Endodermal cell (in vitro differentiated cells): ENCODE data around the gene FAM210A. TPM values are rescaled to one million over a fixed set of nuclear protein-coding genes. Genes with fewer than 3 reads are reported as not detected.

Source experiments
- DNase-seq: peaks from one replicate; pipeline ENCODE4 v3.0.0-alpha.2; 2017
- H3K27ac ChIP-seq: 2 replicates; pipeline ENCODE4 v1.5.1; 2013; ENCODE audit warnings: mild to moderate bottlenecking, low read depth, low read length, moderate library complexity
- H3K27me3 ChIP-seq: 2 replicates; pipeline ENCODE4 v1.6.1; 2013; ENCODE audit warnings: mild to moderate bottlenecking, low read length, moderate library complexity; ENCODE audit not compliant: insufficient read depth, control insufficient read depth, poor library complexity, severe bottlenecking
- H3K36me3 ChIP-seq: 2 replicates; pipeline ENCODE4 v1.7.0; 2013; ENCODE audit warnings: mild to moderate bottlenecking, low read length, moderate library complexity; ENCODE audit not compliant: control insufficient read depth, insufficient read depth
- H3K4me1 ChIP-seq: one replicate; pipeline ENCODE4 v1.7.0; 2013; ENCODE audit warnings: low read length; ENCODE audit not compliant: control insufficient read depth, insufficient read depth
- H3K4me3 ChIP-seq: 2 replicates; pipeline ENCODE4 v1.5.1; 2013; ENCODE audit warnings: mild to moderate bottlenecking, low read length, moderate library complexity
- H3K9ac ChIP-seq: 2 replicates; pipeline ENCODE4 v1.6.1; 2013; ENCODE audit warnings: mild to moderate bottlenecking, low read length, moderate library complexity; ENCODE audit not compliant: poor library complexity, severe bottlenecking; ENCODE audit errors: extremely low read depth
- H3K9me3 ChIP-seq: 2 replicates; pipeline ENCODE4 v1.6.1; 2013; ENCODE audit warnings: mild to moderate bottlenecking, low read length, moderate library complexity; ENCODE audit not compliant: control insufficient read depth
- H3K27ac Mint-ChIP-seq: 2 replicates; pipeline ENCODE4 v1.8.0; 2020; ENCODE audit warnings: mixed read lengths
- H3K27me3 Mint-ChIP-seq: 2 replicates; pipeline ENCODE4 v1.8.0; 2021; ENCODE audit warnings: mild to moderate bottlenecking, mixed read lengths; ENCODE audit not compliant: insufficient read depth
- H3K36me3 Mint-ChIP-seq: 2 replicates; pipeline ENCODE4 v1.8.0; 2020; ENCODE audit warnings: low read depth, mixed read lengths
- H3K4me1 Mint-ChIP-seq: 2 replicates; pipeline ENCODE4 v1.8.0; 2020; ENCODE audit warnings: mixed read lengths
- H3K4me3 Mint-ChIP-seq: 2 replicates; pipeline ENCODE4 v1.8.0; 2020; ENCODE audit warnings: mild to moderate bottlenecking, moderate library complexity, mixed read lengths
- H3K9me3 Mint-ChIP-seq: 2 replicates; pipeline ENCODE4 v1.8.0; 2020; ENCODE audit warnings: mild to moderate bottlenecking, mixed read lengths
- WGBS, 2 experiments: methylation state at CpG; one replicate each; pipeline versions ENCODE4 v1.1.5 to v1.1.7; 2013; ENCODE audit warnings: missing lambda C conversion rate in 2 of 2, mixed read lengths in 1 of 2; ENCODE audit not compliant: insufficient coverage in 1 of 2, insufficient read length in 1 of 2; 5-methylcytosine and 5-hydroxymethylcytosine counted together
- total RNA-seq, 2 donors: library from RNA; stranded (reverse); fragmentation: NEBNext Ultra II Directional in 1 of 2; extraction: Animal tissue kit (Norgen Biotek cat#: 25700) in 1 of 2; gene quantifications; 2 replicates in 1 of 2; 3 replicates in 1 of 2; pipeline ENCODE4 v1.2.1, GENCODE V29; 2021
- TF ChIP-seq, protein P1 (sequence below): fragments of 200-600 bp; sonication (generic); conservative IDR thresholded peaks from 2 replicates; pipeline ENCODE4 v1.5.0; 2021; ENCODE audit warnings: antibody characterized with exemption, mild to moderate bottlenecking

The FAM210A gene
- total RNA-seq, 2 donors from 2014 or later: 23.2 to 27.0 TPM

DNA sequence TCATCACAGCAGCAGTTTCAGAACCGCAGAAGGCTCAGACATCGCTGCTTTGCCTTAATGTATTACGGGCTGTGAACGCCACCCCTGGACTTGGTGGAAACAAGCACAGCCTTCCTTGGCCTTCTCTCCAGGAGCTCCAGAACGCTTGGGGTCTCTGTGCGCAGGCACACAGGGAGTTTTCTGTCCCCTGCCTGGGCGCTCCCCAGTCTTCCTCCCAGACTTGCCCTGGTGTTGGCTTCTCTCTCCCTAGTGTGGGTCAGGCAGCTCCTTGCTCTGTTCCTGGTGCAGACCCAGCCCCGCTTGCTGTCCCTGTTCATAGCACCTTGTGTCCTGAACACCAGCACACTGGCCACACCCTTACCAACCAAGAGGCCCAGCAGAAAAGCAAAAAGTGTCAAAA is 103.6 kb downstream of the FAM210A start:
- H3K27me3 Mint-ChIP-seq: no peaks in the 10 kb centered on the region
- H3K36me3 Mint-ChIP-seq: no peaks in the 10 kb centered on the region
- no peak overlapping the region for H3K27ac Mint-ChIP-seq
- Histone ChIP-seq H3K27ac (no peak overlapping the region), H3K36me3 (no peaks in the 10 kb centered on the region), H3K27me3 (no peaks in the 10 kb centered on the region), H3K4me1 (no peaks in the 10 kb centered on the region), H3K4me3 (no peak overlapping the region), H3K9ac (no peak overlapping the region), H3K9me3 (no peaks in the 10 kb centered on the region)
- 89 to 97% methylated on average over 7 to 8 of the region's 8 CpGs for WGBS, 2 experiments
- no peak overlapping the region for H3K4me3 Mint-ChIP-seq
- no peak for DNase-seq
- H3K4me1 Mint-ChIP-seq: peaks cover 8% of the 10 kb centered on the region
- H3K9me3 Mint-ChIP-seq: no peaks in the 10 kb centered on the region
- TF ChIP-seq, protein P1, sequence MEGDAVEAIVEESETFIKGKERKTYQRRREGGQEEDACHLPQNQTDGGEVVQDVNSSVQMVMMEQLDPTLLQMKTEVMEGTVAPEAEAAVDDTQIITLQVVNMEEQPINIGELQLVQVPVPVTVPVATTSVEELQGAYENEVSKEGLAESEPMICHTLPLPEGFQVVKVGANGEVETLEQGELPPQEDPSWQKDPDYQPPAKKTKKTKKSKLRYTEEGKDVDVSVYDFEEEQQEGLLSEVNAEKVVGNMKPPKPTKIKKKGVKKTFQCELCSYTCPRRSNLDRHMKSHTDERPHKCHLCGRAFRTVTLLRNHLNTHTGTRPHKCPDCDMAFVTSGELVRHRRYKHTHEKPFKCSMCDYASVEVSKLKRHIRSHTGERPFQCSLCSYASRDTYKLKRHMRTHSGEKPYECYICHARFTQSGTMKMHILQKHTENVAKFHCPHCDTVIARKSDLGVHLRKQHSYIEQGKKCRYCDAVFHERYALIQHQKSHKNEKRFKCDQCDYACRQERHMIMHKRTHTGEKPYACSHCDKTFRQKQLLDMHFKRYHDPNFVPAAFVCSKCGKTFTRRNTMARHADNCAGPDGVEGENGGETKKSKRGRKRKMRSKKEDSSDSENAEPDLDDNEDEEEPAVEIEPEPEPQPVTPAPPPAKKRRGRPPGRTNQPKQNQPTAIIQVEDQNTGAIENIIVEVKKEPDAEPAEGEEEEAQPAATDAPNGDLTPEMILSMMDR: no peak

DNA sequence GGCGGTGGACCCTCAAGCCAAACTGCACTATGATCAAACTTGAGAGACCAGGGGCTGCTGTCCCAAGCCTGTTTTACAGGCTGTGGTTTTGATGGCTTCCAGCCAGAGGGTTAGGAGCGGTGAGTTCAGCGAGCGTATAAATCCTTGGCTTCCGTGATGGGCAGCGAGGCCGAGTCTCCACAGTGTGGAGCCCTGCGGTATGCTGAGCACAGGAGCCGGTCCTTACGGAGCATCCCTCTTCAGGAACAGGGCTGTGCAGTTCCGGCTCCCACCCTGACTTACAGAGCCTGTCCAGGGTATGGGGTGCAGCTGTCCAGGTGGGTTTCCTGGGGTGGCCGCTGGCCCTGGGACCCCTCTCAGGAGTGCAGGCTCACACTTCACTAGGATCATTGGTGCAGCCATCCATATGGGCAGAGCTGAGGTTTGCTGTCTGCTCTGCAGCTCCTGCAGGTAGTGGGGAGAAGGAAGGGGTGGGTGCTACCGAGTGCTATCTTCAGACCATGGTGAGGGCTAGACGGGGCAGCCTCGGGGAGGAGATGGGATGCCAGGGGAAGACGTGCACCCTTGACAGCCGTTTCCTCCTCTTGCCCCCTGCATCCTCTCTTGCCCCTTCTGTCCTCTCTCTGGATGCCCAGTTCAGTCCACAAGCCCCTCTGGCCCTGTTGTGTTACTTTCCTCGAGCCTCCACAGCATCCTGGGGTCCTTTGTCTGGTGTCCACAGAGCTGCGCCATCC is 104.3 kb downstream of the FAM210A start:
- Mint-ChIP-seq H3K36me3 (no peaks in the 10 kb centered on the region), H3K27me3 (no peaks in the 10 kb centered on the region), H3K4me1 (peaks cover 8% of the 10 kb centered on the region), H3K27ac (no peak overlapping the region), H3K9me3 (no peaks in the 10 kb centered on the region), H3K4me3 (no peak overlapping the region)
- WGBS, 2 experiments: 93 to 96% methylated on average over 12 to 19 of the region's 19 CpGs
- Histone ChIP-seq H3K27me3 (no peaks in the 10 kb centered on the region), H3K27ac (no peak overlapping the region), H3K9ac (no peak overlapping the region), H3K9me3 (no peaks in the 10 kb centered on the region), H3K4me3 (no peak overlapping the region), H3K4me1 (no peaks in the 10 kb centered on the region), H3K36me3 (no peaks in the 10 kb centered on the region)
- TF ChIP-seq, protein P1: no peak
- DNase-seq: no peak

DNA sequence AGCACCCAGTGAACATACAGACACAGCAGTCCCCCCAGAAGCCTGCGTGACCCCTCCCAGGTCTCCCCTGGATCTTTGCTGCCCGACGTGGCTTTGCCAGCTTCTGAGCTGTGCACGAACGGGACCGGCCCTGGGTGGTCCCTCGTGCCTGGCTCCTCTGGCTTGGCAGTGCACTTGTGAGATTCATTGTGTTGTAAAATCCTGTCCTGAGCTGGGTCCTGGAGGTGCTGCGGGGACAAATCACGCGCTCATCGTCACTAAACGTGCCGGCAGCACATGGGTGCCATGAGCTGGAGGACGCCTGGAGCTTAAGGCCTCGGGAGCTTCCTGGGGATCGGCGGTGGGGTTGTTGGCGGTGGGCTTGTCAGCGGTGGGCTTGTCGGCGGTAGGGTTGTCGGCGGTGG is 104.9 kb downstream of the FAM210A start:
- Histone ChIP-seq H3K27me3 (no peaks in the 10 kb centered on the region), H3K27ac (no peak overlapping the region), H3K36me3 (no peaks in the 10 kb centered on the region), H3K4me3 (no peak overlapping the region), H3K9ac (no peak overlapping the region), H3K9me3 (no peaks in the 10 kb centered on the region), H3K4me1 (no peaks in the 10 kb centered on the region)
- Mint-ChIP-seq H3K9me3 (no peaks in the 10 kb centered on the region), H3K36me3 (no peaks in the 10 kb centered on the region), H3K27me3 (no peaks in the 10 kb centered on the region), H3K4me1 (peaks cover 5% of the 10 kb centered on the region), H3K27ac (no peak overlapping the region), H3K4me3 (no peak overlapping the region)
- TF ChIP-seq, protein P1: no peak
- WGBS, 2 experiments: 94 to 97% methylated on average over 13 to 23 of the region's 23 CpGs
- DNase-seq: no peak
